HCT116 (cell line): ENCODE results near the gene CYB5B. TPM values are rescaled to one million over a fixed set of nuclear protein-coding genes. Genes with fewer than 3 reads are reported as not detected.

Experiments
- ATAC-seq: fragments of 200-7000 bp; cut with Tn5 transposase; 2 replicates; pipeline ENCODE4 v1.9.1; 2020; ENCODE audit warnings: mild to moderate bottlenecking, moderate library complexity
- BruUV-seq: library from RNA; stranded (reverse); fragments of 400-500 nt; replicated peaks from 2 replicates; lab custom pipeline; 2021; lab: Mats Ljungman, UMichigan
- CTCF ChIA-PET: fragments of 300-600 bp; sonication (Branson Sonifier 250); formaldehyde crosslinking; loops from one replicate; lab custom pipeline; 2021; ENCODE audit warnings: antibody characterized with exemption; lab: Charles Lee
- POLR2A ChIA-PET: fragments of 300-600, 350-600 bp; sonication (Branson Sonifier 250); formaldehyde crosslinking; loops from one replicate; lab custom pipeline; 2021; ENCODE audit warnings: antibody characterized with exemption; lab: Charles Lee
- RAD21 ChIA-PET, 2 experiments: fragments of 300-600 bp; sonication (Branson Sonifier 250); formaldehyde crosslinking; loops; one replicate each; lab custom pipeline; 2023; ENCODE audit warnings: low total read pairs in 2 of 2; ENCODE audit not compliant: uncharacterized antibody in 2 of 2, unreplicated experiment in 2 of 2, low non-redundant PET in 1 of 2; lab: Charles Lee
- DNase-seq: peaks from one replicate; pipeline ENCODE4 v3.0.0-alpha.2; 2010; ENCODE audit warnings: low read depth, low spot score
- H2AFZ ChIP-seq: fragments of 200-600 bp; shearing (Covaris generic), sonication (generic); 2 replicates; pipeline ENCODE4 v1.6.1; 2017; ENCODE audit warnings: low read depth, mixed run types, mixed read lengths, antibody characterized with exemption, low read length; ENCODE audit not compliant: poor library complexity, severe bottlenecking
- H3K27ac ChIP-seq: 2 replicates; pipeline ENCODE4 v1.5.1; 2012; ENCODE audit warnings: low read depth, low read length
- H3K27me3 ChIP-seq: fragments of 200-600 bp; sonication (generic); 2 replicates; pipeline ENCODE4 v1.6.1; 2016; ENCODE audit warnings: mixed run types, low read length, mixed read lengths; ENCODE audit not compliant: insufficient read depth
- H3K36me3 ChIP-seq, 2 experiments: fragments of 200-500 bp in 1 of 2; fragments of 200-600 bp in 1 of 2; sonication (Bioruptor generic) in 1 of 2; sonication (generic) in 1 of 2; 2 replicates each; pipeline versions ENCODE4 v1.5.1 to v1.6.1; 2014 to 2016; ENCODE audit warnings: low read length in 2 of 2, inconsistent platforms in 1 of 2, mixed read lengths in 1 of 2, mixed run types in 1 of 2; ENCODE audit not compliant: insufficient read depth in 2 of 2, control insufficient read depth in 1 of 2
- H3K4me1 ChIP-seq, 2 experiments: fragments of 200-600 bp in 1 of 2; sonication (generic) in 1 of 2; 2 replicates each; pipeline versions ENCODE4 v1.5.1 to v1.6.1; 2012 to 2017; ENCODE audit warnings: low read length in 2 of 2, inconsistent platforms in 1 of 2, mild to moderate bottlenecking in 1 of 2, mixed read lengths in 1 of 2, mixed run types in 1 of 2, moderate library complexity in 1 of 2; ENCODE audit not compliant: insufficient read depth in 2 of 2, control insufficient read depth in 1 of 2
- H3K4me2 ChIP-seq: fragments of 200-600 bp; sonication (generic); 2 replicates; pipeline ENCODE4 v1.6.1; 2017; ENCODE audit warnings: mixed run types, low read length, mixed read lengths
- H3K4me3 ChIP-seq, 2 experiments: fragments of 200-600 bp in 1 of 2; sonication (generic) in 1 of 2; replicated peaks in 1 of 2; 2 replicates each; pipeline ENCODE4 v1.5.1; 2011 to 2016; ENCODE audit warnings: low read length in 2 of 2, control low read depth in 1 of 2, low read depth in 1 of 2, mild to moderate bottlenecking in 1 of 2, mixed read lengths in 1 of 2, mixed run types in 1 of 2
- H3K79me2 ChIP-seq: fragments of 200-600 bp; sonication (generic); 2 replicates; pipeline ENCODE4 v1.6.1; 2017; ENCODE audit warnings: mild to moderate bottlenecking, mixed run types, low read length, moderate library complexity, mixed read lengths; ENCODE audit not compliant: insufficient read depth
- H3K9ac ChIP-seq: fragments of 200-600 bp; sonication (generic); 2 replicates; pipeline ENCODE4 v1.6.1; 2016; ENCODE audit warnings: low read length, mixed read lengths
- H3K9me2 ChIP-seq: fragments of 200-600 bp; sonication (generic), shearing (Covaris generic); 2 replicates; pipeline ENCODE4 v1.6.1; 2017; ENCODE audit warnings: mixed run types, mild to moderate bottlenecking, moderate library complexity; ENCODE audit not compliant: insufficient read depth
- H3K9me3 ChIP-seq, 2 experiments: fragments of 200-500 bp in 1 of 2; fragments of 200-600 bp in 1 of 2; sonication (Bioruptor generic) in 1 of 2; sonication (generic) in 1 of 2; 2 replicates each; pipeline ENCODE4 v1.6.1; 2014 to 2017; ENCODE audit warnings: low read length in 2 of 2, mixed read lengths in 2 of 2, inconsistent platforms in 1 of 2, low read depth in 1 of 2, mild to moderate bottlenecking in 1 of 2, mixed run types in 1 of 2, moderate library complexity in 1 of 2; ENCODE audit not compliant: control insufficient read depth in 1 of 2, insufficient read depth in 1 of 2
- H4K20me1 ChIP-seq: fragments of 200-600 bp; sonication (generic), shearing (Covaris generic); 2 replicates; pipeline ENCODE4 v1.6.1; 2017; ENCODE audit warnings: mixed run types, mild to moderate bottlenecking, moderate library complexity; ENCODE audit not compliant: insufficient read depth
- EGR1 ChIP-seq: IDR thresholded peaks from 2 replicates; pipeline ENCODE4 v1.6.1; 2012; ENCODE audit warnings: low read depth
- ELF1 ChIP-seq: IDR thresholded peaks from 2 replicates; pipeline ENCODE4 v1.6.1; 2012; ENCODE audit warnings: low read depth, borderline replicate concordance
- EZH2 ChIP-seq: fragments of 200-600 bp; sonication (generic); IDR thresholded peaks from 2 replicates; pipeline ENCODE4 v1.6.1; 2017; ENCODE audit warnings: antibody characterized with exemption, mixed run types
- EZH2phosphoT487 ChIP-seq: fragments of 200-600 bp; IDR thresholded peaks from 2 replicates; pipeline ENCODE4 v1.6.1; 2018; ENCODE audit warnings: antibody characterized with exemption, borderline replicate concordance
- FOSL1 ChIP-seq: IDR thresholded peaks from 2 replicates; pipeline ENCODE4 v1.6.1; 2012; ENCODE audit warnings: low read depth
- JUND ChIP-seq: IDR thresholded peaks from 2 replicates; pipeline ENCODE4 v1.6.1; 2012
- POLR2A ChIP-seq: IDR thresholded peaks from 2 replicates; pipeline ENCODE4 v1.7.0; 2011; ENCODE audit warnings: borderline replicate concordance; ENCODE audit not compliant: insufficient read depth, insufficient read length; ENCODE audit errors: extremely low read depth
- POLR2AphosphoS5 ChIP-seq: IDR thresholded peaks from 2 replicates; pipeline ENCODE4 v1.6.1; 2011; ENCODE audit warnings: mild to moderate bottlenecking, low read depth, low read length, moderate library complexity
- RAD21 ChIP-seq: IDR thresholded peaks from 2 replicates; pipeline ENCODE4 v1.6.1; 2012; ENCODE audit warnings: low read depth, mild to moderate bottlenecking
- SIN3A ChIP-seq: IDR thresholded peaks from 2 replicates; pipeline ENCODE4 v1.6.1; 2012; ENCODE audit warnings: low read depth
- TCF7L2 ChIP-seq: IDR thresholded peaks from 2 replicates; pipeline ENCODE4 v1.7.0; 2011; ENCODE audit warnings: borderline replicate concordance, inconsistent platforms; ENCODE audit not compliant: insufficient read depth, insufficient read length; ENCODE audit errors: extremely low read depth
- YY1 ChIP-seq: IDR thresholded peaks from 2 replicates; pipeline ENCODE4 v1.6.1; 2011; ENCODE audit warnings: low read length, low read depth, moderate library complexity, mild to moderate bottlenecking; ENCODE audit not compliant: insufficient replicate concordance; ENCODE audit errors: extremely low read depth
- ZFX ChIP-seq: fragments of 450-650 bp; IDR thresholded peaks from 2 replicates; pipeline ENCODE4 v1.6.1; 2017
- intact Hi-C: fragments of 100-400 bp; cut with micrococcal nuclease; formaldehyde crosslinking; loops from 2 replicates; pipeline ENCODE4 v1.10.0; 2022
- total RNA-seq: library from RNA; stranded (reverse); gene quantifications from one replicate; pipeline ENCODE4 v1.2.1, GENCODE V29; 2021; ENCODE audit not compliant: unreplicated experiment
- TF ChIP-seq, protein P1 (sequence below): IDR thresholded peaks from 2 replicates; pipeline ENCODE4 v1.6.1; 2011; ENCODE audit warnings: mild to moderate bottlenecking, low read length, moderate library complexity; ENCODE audit not compliant: insufficient replicate concordance; ENCODE audit errors: extremely low read depth
- TF ChIP-seq, protein P2 (sequence below): IDR thresholded peaks from 2 replicates; pipeline ENCODE4 v1.6.1; 2012
- TF ChIP-seq, protein P3 (sequence below): IDR thresholded peaks from 2 replicates; pipeline ENCODE4 v1.6.1; 2012
- TF ChIP-seq, protein P4 (sequence below): IDR thresholded peaks from 2 replicates; pipeline ENCODE4 v1.6.1; 2012; ENCODE audit warnings: low read depth
- TF ChIP-seq, protein P5 (sequence below), 3 experiments: fragments of 200-600 bp in 1 of 3; sonication (generic) in 1 of 3; IDR thresholded peaks in 2 of 3; conservative IDR thresholded peaks in 1 of 3; 2 replicates each; pipeline ENCODE4 v1.5.1; 2012 to 2017; ENCODE audit warnings: low read depth in 2 of 3, low read length in 2 of 3, antibody characterized with exemption in 1 of 3, borderline replicate concordance in 1 of 3, control low read depth in 1 of 3, mild to moderate bottlenecking in 1 of 3, mixed read lengths in 1 of 3, mixed run types in 1 of 3, moderate library complexity in 1 of 3; ENCODE audit not compliant: insufficient read depth in 1 of 3

Gene CYB5B
- total RNA-seq, 1 experiment from 2014 or later, result 689 TPM

DNA sequence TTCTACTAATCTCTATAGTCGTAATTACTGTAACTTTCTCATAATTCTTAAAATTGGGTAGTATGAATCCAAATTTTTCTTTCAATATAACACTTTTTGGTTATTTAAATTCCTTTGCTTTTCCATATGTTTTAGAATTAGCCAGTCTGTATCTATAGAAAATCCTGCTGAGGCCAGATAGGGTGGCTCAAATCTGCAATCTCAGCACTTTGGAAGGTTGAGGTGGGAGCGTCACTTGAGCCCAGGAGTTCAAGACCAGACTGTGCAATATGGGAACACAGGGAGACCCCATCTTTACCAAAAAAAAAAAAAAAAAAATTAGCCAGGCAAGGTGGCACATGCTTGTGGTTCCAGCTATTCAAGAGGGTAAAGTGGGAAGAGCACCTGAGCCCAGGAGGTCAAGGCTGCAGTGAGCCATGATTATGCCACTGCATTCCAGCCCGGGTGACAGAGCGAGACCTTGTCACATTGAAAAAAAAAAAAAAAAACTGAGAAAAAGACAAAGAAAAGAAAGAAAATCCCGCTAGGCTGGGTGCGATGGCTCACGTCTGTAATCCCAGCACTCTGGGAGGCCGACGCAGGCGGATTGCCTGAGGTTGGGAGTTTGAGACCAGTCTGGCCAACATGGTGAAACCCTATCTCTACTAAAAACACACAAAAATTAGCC is 47.9 kb upstream of the CYB5B start (continued):
- TF ChIP-seq POLR2A, result no peak
- no peak for TF ChIP-seq SIN3A
- TF ChIP-seq EGR1, result no peak
- no peak for TF ChIP-seq ELF1
- no peak for TF ChIP-seq JUND
- TF ChIP-seq, protein P1, sequence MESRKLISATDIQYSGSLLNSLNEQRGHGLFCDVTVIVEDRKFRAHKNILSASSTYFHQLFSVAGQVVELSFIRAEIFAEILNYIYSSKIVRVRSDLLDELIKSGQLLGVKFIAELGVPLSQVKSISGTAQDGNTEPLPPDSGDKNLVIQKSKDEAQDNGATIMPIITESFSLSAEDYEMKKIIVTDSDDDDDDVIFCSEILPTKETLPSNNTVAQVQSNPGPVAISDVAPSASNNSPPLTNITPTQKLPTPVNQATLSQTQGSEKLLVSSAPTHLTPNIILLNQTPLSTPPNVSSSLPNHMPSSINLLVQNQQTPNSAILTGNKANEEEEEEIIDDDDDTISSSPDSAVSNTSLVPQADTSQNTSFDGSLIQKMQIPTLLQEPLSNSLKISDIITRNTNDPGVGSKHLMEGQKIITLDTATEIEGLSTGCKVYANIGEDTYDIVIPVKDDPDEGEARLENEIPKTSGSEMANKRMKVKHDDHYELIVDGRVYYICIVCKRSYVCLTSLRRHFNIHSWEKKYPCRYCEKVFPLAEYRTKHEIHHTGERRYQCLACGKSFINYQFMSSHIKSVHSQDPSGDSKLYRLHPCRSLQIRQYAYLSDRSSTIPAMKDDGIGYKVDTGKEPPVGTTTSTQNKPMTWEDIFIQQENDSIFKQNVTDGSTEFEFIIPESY, result no peak

DNA sequence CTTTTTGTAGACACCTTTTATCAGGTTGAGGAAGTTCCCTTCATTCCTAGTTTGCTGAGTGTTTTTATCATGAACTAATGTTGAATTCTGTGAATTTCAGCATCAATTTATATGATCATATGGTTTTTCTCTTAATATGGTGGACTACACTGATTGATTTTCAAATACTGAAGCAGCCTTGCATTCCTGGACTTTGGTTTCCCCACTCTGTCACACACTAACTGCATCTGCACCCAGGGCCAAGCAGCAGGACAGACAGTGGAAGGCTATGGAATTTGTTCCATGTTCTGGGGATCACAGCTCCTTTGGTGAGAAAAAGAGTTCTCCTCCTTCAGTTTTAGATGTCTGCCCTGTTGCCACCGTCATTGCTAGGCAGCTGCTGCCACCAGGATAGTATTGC is 46.4 kb upstream of the CYB5B start:
- Histone ChIP-seq H3K79me2 (peaks cover 96% of the 10 kb centered on the region), H3K36me3 (peaks cover 59 to 60% of the 10 kb centered on the region in 2 experiments), H3K4me1 (no peaks in the 10 kb centered on the region), H4K20me1 (peaks cover 2% of the 10 kb centered on the region; the same call in 1 of the 2 replicates), H3K27me3 (no peaks in the 10 kb centered on the region), H3K9me3 (no peaks in the 10 kb centered on the region), H3K9ac (no peak overlapping the region), H3K27ac (no peak overlapping the region), H3K4me2 (no peak overlapping the region), H3K9me2 (no peaks in the 10 kb centered on the region), H2AFZ (no peak overlapping the region), H3K4me3 (no peak overlapping the region)
- POLR2A ChIA-PET, result no interaction called here
- RAD21 ChIA-PET, result no interaction called here
- intact Hi-C loops, result no loop called here
- ATAC-seq, result no peak
- CTCF ChIA-PET, result no interaction called here
- DNase-seq, result no peak
- no TSS peak for BruUV-seq
- TF ChIP-seq ZFX, result no peak
- TF ChIP-seq RAD21, result no peak
- TF ChIP-seq, protein P2, sequence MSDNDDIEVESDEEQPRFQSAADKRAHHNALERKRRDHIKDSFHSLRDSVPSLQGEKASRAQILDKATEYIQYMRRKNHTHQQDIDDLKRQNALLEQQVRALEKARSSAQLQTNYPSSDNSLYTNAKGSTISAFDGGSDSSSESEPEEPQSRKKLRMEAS, result no peak
- no peak for TF ChIP-seq JUND
- no peak for TF ChIP-seq EGR1
- TF ChIP-seq, protein P3, sequence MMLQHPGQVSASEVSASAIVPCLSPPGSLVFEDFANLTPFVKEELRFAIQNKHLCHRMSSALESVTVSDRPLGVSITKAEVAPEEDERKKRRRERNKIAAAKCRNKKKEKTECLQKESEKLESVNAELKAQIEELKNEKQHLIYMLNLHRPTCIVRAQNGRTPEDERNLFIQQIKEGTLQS, result no peak
- TF ChIP-seq EZH2phosphoT487, result no peak
- no peak for TF ChIP-seq FOSL1
- TF ChIP-seq POLR2AphosphoS5, result no peak
- TF ChIP-seq, protein P4, sequence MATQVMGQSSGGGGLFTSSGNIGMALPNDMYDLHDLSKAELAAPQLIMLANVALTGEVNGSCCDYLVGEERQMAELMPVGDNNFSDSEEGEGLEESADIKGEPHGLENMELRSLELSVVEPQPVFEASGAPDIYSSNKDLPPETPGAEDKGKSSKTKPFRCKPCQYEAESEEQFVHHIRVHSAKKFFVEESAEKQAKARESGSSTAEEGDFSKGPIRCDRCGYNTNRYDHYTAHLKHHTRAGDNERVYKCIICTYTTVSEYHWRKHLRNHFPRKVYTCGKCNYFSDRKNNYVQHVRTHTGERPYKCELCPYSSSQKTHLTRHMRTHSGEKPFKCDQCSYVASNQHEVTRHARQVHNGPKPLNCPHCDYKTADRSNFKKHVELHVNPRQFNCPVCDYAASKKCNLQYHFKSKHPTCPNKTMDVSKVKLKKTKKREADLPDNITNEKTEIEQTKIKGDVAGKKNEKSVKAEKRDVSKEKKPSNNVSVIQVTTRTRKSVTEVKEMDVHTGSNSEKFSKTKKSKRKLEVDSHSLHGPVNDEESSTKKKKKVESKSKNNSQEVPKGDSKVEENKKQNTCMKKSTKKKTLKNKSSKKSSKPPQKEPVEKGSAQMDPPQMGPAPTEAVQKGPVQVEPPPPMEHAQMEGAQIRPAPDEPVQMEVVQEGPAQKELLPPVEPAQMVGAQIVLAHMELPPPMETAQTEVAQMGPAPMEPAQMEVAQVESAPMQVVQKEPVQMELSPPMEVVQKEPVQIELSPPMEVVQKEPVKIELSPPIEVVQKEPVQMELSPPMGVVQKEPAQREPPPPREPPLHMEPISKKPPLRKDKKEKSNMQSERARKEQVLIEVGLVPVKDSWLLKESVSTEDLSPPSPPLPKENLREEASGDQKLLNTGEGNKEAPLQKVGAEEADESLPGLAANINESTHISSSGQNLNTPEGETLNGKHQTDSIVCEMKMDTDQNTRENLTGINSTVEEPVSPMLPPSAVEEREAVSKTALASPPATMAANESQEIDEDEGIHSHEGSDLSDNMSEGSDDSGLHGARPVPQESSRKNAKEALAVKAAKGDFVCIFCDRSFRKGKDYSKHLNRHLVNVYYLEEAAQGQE, result no peak
- TF ChIP-seq YY1, result no peak
- TF ChIP-seq, protein P5, sequence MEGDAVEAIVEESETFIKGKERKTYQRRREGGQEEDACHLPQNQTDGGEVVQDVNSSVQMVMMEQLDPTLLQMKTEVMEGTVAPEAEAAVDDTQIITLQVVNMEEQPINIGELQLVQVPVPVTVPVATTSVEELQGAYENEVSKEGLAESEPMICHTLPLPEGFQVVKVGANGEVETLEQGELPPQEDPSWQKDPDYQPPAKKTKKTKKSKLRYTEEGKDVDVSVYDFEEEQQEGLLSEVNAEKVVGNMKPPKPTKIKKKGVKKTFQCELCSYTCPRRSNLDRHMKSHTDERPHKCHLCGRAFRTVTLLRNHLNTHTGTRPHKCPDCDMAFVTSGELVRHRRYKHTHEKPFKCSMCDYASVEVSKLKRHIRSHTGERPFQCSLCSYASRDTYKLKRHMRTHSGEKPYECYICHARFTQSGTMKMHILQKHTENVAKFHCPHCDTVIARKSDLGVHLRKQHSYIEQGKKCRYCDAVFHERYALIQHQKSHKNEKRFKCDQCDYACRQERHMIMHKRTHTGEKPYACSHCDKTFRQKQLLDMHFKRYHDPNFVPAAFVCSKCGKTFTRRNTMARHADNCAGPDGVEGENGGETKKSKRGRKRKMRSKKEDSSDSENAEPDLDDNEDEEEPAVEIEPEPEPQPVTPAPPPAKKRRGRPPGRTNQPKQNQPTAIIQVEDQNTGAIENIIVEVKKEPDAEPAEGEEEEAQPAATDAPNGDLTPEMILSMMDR (IDR thresholded peaks at IDR 0.05 in 2 of 3, conservative IDR thresholded peaks at IDR 0.05 in 1 of 3; ENCODE audit: borderline replicate concordance in 1 of 3, insufficient read depth in 1 of 3, low read depth in 2 of 3, low read length in 2 of 3), result no peak
- no peak for TF ChIP-seq EZH2
- no peak for TF ChIP-seq ELF1
- no peak for TF ChIP-seq TCF7L2
